Right lobe of liver (tissue), 6 donors: ENCODE results near the gene DNMT3L. TPM values are rescaled to one million over a fixed set of nuclear protein-coding genes. Genes with fewer than 3 reads are reported as not detected.
"Not testable (repeated sequence)": the region's sequence is repeated elsewhere in the genome, so short reads cannot be mapped to it uniquely, and the experiment has no call there.

ENCODE experiments used
- ATAC-seq, 4 donors: fragments of 200-7000 bp; cut with Tn5 transposase; one replicate each; pipeline ENCODE4 v1.9.1; 2020; ENCODE audit warnings: mild to moderate bottlenecking in 4 of 4, moderate library complexity in 4 of 4
- DNase-seq, 3 donors: peaks; one replicate each; pipeline ENCODE4 v3.0.0-alpha.2; 2020
- H3K27ac ChIP-seq, 3 donors: fragments of 200-600 bp; one replicate each; pipeline ENCODE4 v1.8.0; 2022
- H3K27me3 ChIP-seq, 2 donors: fragments of 200-600 bp; one replicate each; pipeline ENCODE4 v1.8.0; 2022
- H3K36me3 ChIP-seq, 4 donors: fragments of 200-600 bp; sonication (generic) in 1 of 4; one replicate each; pipeline versions ENCODE4 v1.5.1 to v1.8.0; 2017 to 2022; ENCODE audit warnings: control low read depth in 1 of 4
- H3K4me1 ChIP-seq, 4 donors: fragments of 200-600 bp; sonication (generic) in 1 of 4; one replicate each; pipeline versions ENCODE4 v1.5.1 to v1.8.0; 2017 to 2022; ENCODE audit warnings: control low read depth in 1 of 4
- H3K4me3 ChIP-seq, 3 donors: fragments of 200-600 bp; one replicate each; pipeline ENCODE4 v1.8.0; 2022
- H3K9me3 ChIP-seq, 4 donors: fragments of 200-600 bp; sonication (generic) in 1 of 4; one replicate each; pipeline versions ENCODE4 v1.5.1 to v1.8.0; 2017 to 2022; ENCODE audit warnings: control low read depth in 1 of 4
- POLR2A ChIP-seq: fragments of 450-650 bp; IDR thresholded peaks from one replicate; pipeline ENCODE4 v1.6.1; 2017; ENCODE audit warnings: antibody characterized with exemption, mild to moderate bottlenecking
- WGBS: methylation state at CpG from one replicate; pipeline ENCODE4 v1.1.6; 2018; ENCODE audit warnings: low coverage, low lambda C conversion rate; ENCODE audit not compliant: insufficient coverage; ENCODE audit errors: missing lambda C conversion rate; 5-methylcytosine and 5-hydroxymethylcytosine counted together
- intact Hi-C, 2 donors: fragments of 100-400 bp; cut with DNase I; formaldehyde crosslinking; loops; one replicate each; pipeline versions ENCODE4 v1.11.2 to v1.14.1; 2022
- total RNA-seq, 6 experiments: library from RNA; depleted of rRNA in 2 of 6; stranded (reverse); fragments of >200 nt in 2 of 6; fragmentation: NEBNext Ultra II Directional in 3 of 6; extraction: Animal tissue kit (Norgen Biotek cat#: 25700) in 3 of 6; gene quantifications; one replicate each; pipeline versions ENCODE4 v1.1.0 to v1.2.4, GENCODE V29; 2016 to 2023
- TF ChIP-seq, protein P1 (sequence below), 4 donors: fragments of 200-600 bp in 3 of 4; fragments of 450-650 bp in 1 of 4; IDR thresholded peaks; one replicate each; pipeline versions ENCODE4 v1.5.1 to v1.8.0; 2016 to 2022; ENCODE audit warnings: antibody characterized with exemption in 4 of 4, mild to moderate bottlenecking in 2 of 4
- donor health status: DM: no; HTN: yes; CAD: no.
- donor health status: DM: no; HTN: no; CAD: no.
- donor health status: DM: no; HTN: no; CAD: no.
- donor health status: DM: no; HTN: yes; CAD: no.
- donor health status: DM: no; HTN: yes; CAD: no.

The DNMT3L gene
- total RNA-seq, 6 experiments from 2014 or later: 0.29 to 2.3 (median 1.4) TPM; not detected in 3

DNA sequence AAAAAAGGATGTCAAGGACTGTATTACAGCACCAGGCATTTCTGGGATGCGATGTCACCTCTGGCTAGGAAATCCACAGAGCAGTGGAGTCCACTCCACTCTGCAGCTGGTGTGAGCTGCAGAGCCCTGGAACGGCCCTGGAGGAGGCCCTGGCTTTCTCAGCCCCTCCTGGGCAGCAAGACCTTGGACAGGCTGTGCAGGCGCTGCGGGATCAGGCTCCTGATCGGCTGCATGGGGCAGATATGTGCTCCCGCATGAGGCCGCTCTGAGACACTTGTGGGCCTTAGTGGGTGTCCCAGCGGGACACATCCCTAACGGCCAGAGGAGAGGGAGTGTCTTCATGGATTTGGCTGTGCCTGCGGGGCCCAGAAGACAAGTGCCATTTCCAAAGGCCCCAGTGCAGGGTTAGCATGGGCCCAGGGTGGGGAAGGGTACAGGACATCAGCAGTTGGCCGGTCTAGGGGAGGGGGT lies 6.2 kb downstream of the DNMT3L start:
- Histone ChIP-seq H3K27ac (no peak overlapping the region), H3K9me3 (no peaks in the 10 kb centered on the region), H3K27me3 (no peaks in the 10 kb centered on the region), H3K4me1 (no peaks in the 10 kb centered on the region), H3K36me3 (no peaks in the 10 kb centered on the region), H3K4me3 (no peak overlapping the region)
- intact Hi-C loops: no loop called here
- DNase-seq: peak in 2 of 3 donors; percentile 23
- 87% methylated on average over 3 of the region's 11 CpGs for WGBS
- ATAC-seq: no peak
- TF ChIP-seq, protein P1, sequence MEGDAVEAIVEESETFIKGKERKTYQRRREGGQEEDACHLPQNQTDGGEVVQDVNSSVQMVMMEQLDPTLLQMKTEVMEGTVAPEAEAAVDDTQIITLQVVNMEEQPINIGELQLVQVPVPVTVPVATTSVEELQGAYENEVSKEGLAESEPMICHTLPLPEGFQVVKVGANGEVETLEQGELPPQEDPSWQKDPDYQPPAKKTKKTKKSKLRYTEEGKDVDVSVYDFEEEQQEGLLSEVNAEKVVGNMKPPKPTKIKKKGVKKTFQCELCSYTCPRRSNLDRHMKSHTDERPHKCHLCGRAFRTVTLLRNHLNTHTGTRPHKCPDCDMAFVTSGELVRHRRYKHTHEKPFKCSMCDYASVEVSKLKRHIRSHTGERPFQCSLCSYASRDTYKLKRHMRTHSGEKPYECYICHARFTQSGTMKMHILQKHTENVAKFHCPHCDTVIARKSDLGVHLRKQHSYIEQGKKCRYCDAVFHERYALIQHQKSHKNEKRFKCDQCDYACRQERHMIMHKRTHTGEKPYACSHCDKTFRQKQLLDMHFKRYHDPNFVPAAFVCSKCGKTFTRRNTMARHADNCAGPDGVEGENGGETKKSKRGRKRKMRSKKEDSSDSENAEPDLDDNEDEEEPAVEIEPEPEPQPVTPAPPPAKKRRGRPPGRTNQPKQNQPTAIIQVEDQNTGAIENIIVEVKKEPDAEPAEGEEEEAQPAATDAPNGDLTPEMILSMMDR (IDR thresholded peaks at IDR 0.05): no peak
- TF ChIP-seq POLR2A: no peak

DNA sequence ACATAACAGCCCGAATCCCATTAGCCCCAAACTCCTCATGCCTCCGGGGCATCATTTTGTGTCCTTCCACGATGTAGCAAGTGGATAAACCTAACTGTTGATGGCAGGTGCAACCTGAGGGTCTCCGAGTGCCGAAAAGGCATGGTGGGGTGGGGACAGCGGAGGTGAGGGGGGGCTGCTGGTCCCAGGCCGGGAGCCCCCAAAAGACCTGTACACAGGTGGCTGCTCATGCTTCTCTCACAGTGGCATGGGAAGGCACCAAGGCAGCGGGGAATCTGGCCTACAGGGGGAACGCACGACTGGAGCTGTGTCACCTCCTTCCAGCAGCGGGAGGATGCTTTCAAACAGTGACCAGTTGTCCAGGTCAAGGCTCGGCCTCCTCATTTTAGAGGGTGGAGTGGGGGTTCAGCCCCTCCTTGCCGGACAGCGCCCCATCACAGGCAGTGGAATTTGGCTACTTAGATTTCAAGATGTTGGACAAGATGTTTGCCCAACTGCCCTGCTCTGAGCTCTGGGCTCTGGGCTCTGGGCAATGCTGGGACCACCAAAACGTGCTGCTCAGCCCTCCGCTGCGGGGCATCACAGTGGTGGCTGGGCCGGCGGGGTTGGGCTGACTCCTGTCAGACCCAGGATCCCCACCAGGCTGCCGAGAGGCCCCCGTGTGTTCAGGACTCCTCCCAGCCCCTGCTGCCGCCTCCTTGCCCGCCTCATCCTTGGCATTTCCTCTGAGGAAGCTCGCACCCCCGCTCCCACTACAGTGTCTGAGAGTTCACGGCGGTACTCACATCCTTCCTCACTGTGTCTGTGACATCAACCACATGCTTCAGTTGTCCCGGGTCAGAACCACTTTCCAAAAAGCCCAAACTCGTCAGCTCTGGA lies 7.6 kb downstream of the DNMT3L start:
- WGBS: 64% methylated on average over 14 of the region's 29 CpGs
- H3K36me3 ChIP-seq: no peaks in the 10 kb centered on the region
- H3K4me1 ChIP-seq: no peaks in the 10 kb centered on the region
- intact Hi-C loops: no loop called here
- DNase-seq (peak in 2 of 3 donors; percentile 44 to 49), ATAC-seq (no peak)
- TF ChIP-seq, protein P1 (IDR thresholded peaks at IDR 0.05): no peak
- no peak for TF ChIP-seq POLR2A
- no peak overlapping the region for H3K4me3 ChIP-seq
- no peaks in the 10 kb centered on the region for H3K27me3 ChIP-seq
- no peak overlapping the region for H3K27ac ChIP-seq
- no peaks in the 10 kb centered on the region for H3K9me3 ChIP-seq

DNA sequence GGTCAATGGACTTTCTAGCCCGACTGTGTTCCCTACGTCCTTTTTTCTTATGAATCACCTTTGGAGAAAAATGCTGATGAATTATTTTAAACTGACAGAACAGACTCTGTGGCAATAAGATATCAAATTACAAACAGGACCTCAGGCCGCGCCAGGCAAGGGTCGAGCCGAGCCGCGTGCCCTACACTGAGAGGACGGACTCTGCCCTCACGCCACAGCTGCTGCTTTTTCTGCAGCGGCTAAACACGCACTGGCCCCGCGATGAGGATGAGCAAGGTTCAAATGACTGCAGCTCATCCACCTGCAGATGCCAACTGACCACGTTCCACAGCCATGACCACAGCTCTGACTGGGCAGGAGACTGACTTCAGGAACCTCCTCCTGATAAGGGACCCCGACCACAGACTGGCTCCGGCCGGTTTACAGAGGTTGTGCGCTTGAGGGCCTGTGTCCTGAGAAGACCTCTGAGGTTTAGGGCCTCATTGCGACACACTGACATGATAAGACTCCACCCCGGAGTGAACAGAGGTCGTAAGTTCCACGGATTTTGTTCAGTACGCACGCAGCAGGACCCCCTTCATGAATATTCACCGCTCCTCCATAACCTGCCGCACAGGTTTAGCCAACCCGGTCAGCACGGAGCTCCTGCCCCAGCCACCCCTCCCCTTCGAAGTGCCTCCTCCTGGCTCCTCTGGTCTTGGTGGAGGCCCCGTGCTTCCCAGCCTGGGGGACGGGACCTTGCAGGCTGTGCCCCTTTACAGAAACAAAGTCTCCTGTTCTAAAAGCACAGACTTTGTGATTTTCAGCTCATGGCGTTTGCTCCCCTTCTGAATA lies 12.3 kb downstream of the DNMT3L start:
- H3K9me3 ChIP-seq, H3K4me1 ChIP-seq, intact Hi-C loops, H3K36me3 ChIP-seq, H3K27me3 ChIP-seq, H3K27ac ChIP-seq, DNase-seq, H3K4me3 ChIP-seq: not testable (repeated sequence)
- no CpG with 5 or more reads among the region's 33 CpGs for WGBS
- peak; percentile 76 to 88 (median 81) for ATAC-seq

DNA sequence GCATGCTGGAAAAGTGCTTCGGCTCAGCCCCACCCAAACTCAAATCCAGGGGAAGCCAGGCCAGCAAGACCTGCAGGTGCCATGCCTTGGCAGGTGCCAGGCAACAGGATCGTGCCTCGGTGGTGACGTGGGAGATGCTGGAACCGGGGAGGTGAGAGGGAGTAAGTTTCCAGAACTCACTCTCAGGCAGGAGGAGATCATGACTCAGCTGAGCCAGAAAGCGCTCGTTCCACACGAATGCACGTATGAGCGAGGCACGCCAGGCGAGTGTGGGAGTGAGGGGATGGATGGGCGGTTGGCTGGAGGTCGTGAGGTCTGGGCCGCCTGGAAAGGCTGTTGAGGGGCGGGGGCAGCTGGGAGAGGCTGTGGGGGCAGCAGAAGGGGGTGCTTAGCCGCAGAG lies 13.8 kb downstream of the DNMT3L start:
- WGBS: no CpG with 5 or more reads among the region's 17 CpGs
- H3K27ac ChIP-seq, H3K4me3 ChIP-seq, intact Hi-C loops, H3K9me3 ChIP-seq, H3K36me3 ChIP-seq, ATAC-seq, H3K4me1 ChIP-seq, H3K27me3 ChIP-seq, DNase-seq: not testable (repeated sequence)

DNA sequence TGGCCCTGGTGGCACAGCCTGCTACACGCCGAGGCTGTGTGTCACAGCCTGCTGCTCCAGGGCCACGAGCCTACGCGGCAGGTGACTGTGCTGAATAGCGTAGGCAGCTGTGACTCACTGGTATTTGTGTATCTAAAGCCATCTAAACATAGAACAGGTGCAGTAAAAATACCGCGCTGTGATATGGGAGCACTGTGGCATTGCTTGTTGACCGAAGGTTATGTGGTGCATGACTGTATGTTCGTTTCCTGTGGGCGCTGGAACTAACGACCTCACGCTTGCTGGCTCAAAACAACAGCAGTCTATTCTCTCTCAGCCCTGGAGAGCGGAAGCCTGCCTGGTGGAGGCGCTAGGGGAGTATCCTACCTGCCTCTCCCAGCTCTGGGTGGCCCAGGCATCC lies 17.7 kb downstream of the DNMT3L start:
- WGBS: no CpG with 5 or more reads among the region's 15 CpGs

DNA sequence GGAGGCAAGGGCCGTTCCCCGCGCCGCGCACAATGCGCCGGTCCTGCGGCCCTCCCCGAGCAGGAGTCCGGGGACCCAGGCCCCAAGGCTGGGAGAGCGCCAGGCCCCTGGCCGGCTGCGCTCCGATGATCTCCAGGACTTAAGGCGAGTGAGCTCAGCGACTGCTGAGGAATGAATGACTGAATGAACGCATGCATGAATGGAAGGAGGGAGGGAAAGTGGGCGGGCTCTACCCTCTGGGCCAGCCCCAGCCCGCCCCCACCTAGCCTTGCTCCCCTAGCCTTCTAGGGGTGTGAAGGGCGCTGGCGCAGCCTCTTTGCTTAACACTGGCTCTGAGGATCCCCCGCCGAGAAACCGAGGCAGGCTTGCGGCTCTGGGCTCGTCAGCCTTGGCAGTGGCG lies 20.4 kb downstream of the DNMT3L start:
- H3K4me1 ChIP-seq, DNase-seq, H3K4me3 ChIP-seq, H3K9me3 ChIP-seq, intact Hi-C loops, H3K27ac ChIP-seq, H3K36me3 ChIP-seq, H3K27me3 ChIP-seq: not testable (repeated sequence)
- no CpG with 5 or more reads among the region's 27 CpGs for WGBS
- peak; percentile 20 to 61 (median 46) for ATAC-seq

More for the DNA sequence above, 17.7 kb downstream of the DNMT3L start:
- H3K27me3 ChIP-seq, H3K4me1 ChIP-seq, H3K4me3 ChIP-seq, H3K27ac ChIP-seq, DNase-seq, intact Hi-C loops, H3K9me3 ChIP-seq, H3K36me3 ChIP-seq: not testable (repeated sequence)
- ATAC-seq: peak in 3 of 4 donors; percentile 4 to 68 (median 30)

DNA sequence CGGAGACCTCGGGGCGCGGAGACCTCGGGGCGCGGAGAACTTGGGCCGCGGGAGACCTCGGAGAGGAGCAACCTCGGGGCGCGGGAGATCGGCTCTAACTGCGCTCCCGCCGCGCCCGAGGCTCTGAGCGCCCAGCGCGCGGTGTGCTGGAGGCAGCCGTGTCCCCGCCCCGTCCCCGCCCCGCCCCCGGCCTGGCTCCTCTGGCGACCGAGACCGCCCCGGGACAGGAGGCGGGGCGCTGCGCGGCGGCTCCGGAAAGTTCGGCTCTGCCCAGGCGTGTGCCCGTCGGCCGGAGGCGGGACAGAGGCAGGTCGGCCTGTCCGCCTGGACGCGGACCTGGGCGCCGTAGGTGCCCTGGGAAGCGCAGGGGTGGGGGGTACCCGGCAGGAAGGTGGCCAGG lies 20.9 kb downstream of the DNMT3L start, which contains the start of gene ICOSLG:
ICOSLG (minus strand) TSS at position 102 of the 400 bp plus-strand sequence. CDS start 126 bp downstream, outside the sequence.
- H3K4me1 ChIP-seq, H3K27ac ChIP-seq, DNase-seq, H3K36me3 ChIP-seq, H3K4me3 ChIP-seq, intact Hi-C loops, H3K27me3 ChIP-seq, H3K9me3 ChIP-seq: not testable (repeated sequence)
- WGBS: no CpG with 5 or more reads among the region's 53 CpGs
- peak; percentile 76 to 90 (median 86) for ATAC-seq

DNA sequence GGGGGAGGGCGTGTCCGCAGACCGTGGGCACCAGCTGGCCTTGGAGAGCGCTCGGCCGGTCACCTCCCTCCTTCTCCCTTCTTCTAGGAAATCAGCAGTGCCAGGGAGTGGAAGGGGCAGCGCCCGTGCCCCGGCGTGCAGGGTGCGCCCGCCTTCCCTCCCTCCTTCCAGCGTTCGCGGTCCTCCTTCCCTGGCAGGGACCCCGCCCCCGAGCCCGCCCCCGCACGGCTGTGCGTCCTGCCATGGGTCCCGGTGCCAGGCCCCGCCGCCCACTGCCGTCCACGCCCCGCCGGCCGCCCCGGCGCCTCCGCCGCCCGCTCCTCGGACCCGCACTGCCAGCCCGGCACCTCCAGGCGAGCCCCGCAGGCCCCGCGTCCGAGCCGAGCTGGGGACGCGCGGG lies 21.3 kb downstream of the DNMT3L start:
- H3K27me3 ChIP-seq, H3K9me3 ChIP-seq, intact Hi-C loops, H3K36me3 ChIP-seq, H3K4me1 ChIP-seq, H3K4me3 ChIP-seq, DNase-seq, H3K27ac ChIP-seq: not testable (repeated sequence)
- ATAC-seq: peak; percentile 46 to 70 (median 62)
- no CpG with 5 or more reads among the region's 46 CpGs for WGBS

DNA sequence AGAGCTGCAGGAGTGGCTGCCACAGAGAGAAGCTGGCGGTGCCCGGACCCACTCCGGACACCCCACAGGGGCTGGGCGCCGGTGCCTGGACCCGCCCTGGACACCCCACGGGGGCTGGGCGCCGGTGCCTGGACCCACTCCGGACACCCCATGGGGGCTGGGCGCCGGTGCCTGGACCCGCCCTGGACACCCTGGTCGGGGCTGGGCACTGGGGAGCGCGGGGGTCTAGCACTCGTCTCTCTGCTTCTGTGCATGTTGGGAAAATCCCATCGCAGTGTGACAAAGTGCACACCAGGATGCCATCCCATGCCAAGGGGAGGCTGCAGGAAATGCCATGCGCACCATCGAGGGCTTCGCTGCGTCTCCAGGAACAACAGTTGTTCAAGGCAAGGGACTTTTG lies 32.1 kb downstream of the DNMT3L start:
- peak in 1 of 3 donors; percentile 13 for DNase-seq
- intact Hi-C loops, H3K27me3 ChIP-seq, H3K9me3 ChIP-seq, ATAC-seq, H3K4me3 ChIP-seq, H3K36me3 ChIP-seq, H3K27ac ChIP-seq, H3K4me1 ChIP-seq: not testable (repeated sequence)
- WGBS: no CpG with 5 or more reads among the region's 22 CpGs
